Endothelial cell (in vitro differentiated cells): ENCODE data around the gene RARA. TPM values are rescaled to one million over a fixed set of nuclear protein-coding genes. Genes with fewer than 3 reads are reported as not detected.

Source experiments
- DNase-seq: peaks from one replicate; pipeline ENCODE4 v3.0.0; 2021; ENCODE audit warnings: low spot score
- H3K27ac Mint-ChIP-seq: one replicate; pipeline ENCODE4 v1.8.0; 2021; ENCODE audit warnings: mixed read lengths, inconsistent platforms; ENCODE audit not compliant: unreplicated experiment
- H3K27me3 Mint-ChIP-seq: one replicate; pipeline ENCODE4 v1.8.0; 2021; ENCODE audit warnings: mild to moderate bottlenecking, moderate library complexity, mixed read lengths, inconsistent platforms; ENCODE audit not compliant: unreplicated experiment
- H3K36me3 Mint-ChIP-seq: one replicate; pipeline ENCODE4 v1.8.0; 2021; ENCODE audit warnings: mild to moderate bottlenecking, low read depth, mixed read lengths, inconsistent platforms; ENCODE audit not compliant: unreplicated experiment
- H3K4me1 Mint-ChIP-seq: one replicate; pipeline ENCODE4 v1.8.0; 2021; ENCODE audit warnings: mild to moderate bottlenecking, mixed read lengths, inconsistent platforms; ENCODE audit not compliant: unreplicated experiment
- H3K4me3 Mint-ChIP-seq: one replicate; pipeline ENCODE4 v1.8.0; 2021; ENCODE audit warnings: mild to moderate bottlenecking, mixed read lengths, inconsistent platforms; ENCODE audit not compliant: unreplicated experiment
- H3K9me3 Mint-ChIP-seq: one replicate; pipeline ENCODE4 v1.8.0; 2021; ENCODE audit warnings: mixed read lengths, inconsistent platforms; ENCODE audit not compliant: unreplicated experiment
- total RNA-seq: library from RNA; stranded (reverse); fragmentation: NEBNext Ultra II Directional; extraction: Animal tissue kit (Norgen Biotek cat#: 25700); gene quantifications from one replicate; pipeline ENCODE4 v1.2.1, GENCODE V29; 2021; ENCODE audit not compliant: unreplicated experiment
- TF ChIP-seq, protein P1 (sequence below): fragments of 200-600 bp; sonication (generic); IDR thresholded peaks from one replicate; pipeline ENCODE4 v1.5.0; 2021; ENCODE audit warnings: antibody characterized with exemption; ENCODE audit not compliant: unreplicated experiment

The RARA gene
- total RNA-seq, 1 donor from 2014 or later, result 42.8 TPM

DNA sequence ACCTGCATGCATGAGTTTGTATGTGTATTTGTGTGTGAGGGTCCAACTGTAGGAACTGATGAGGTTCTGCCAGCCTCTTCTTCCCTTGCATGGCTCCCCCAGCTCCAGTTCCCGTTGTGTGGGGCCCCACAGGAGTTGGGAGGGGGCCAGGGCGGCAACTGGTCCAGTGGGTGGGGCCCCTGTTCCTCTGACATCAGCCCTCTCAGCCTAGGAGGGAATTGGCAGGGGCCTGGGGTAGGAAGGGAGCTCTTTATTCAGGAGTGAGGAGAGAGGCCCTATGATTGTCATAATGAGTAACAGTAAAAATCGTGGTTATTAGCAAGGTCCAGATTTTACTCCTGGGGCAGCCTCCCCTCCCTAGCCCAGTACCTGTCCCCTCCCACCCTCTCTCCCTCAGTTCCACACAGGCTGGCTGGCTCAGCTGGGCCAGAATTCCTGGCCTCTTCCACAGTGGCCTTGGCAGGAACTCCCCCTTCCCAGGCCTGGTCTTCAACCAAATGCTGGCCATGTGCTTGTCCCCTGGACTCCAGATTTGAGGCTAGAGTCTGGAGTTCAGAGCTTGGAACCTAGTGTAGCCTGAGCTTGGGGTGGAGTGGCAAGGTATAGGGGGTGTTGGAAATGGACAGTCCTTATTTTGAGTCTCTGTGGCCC is 18.9 kb downstream of the RARA start:
- Mint-ChIP-seq H3K27me3 (peaks cover 17% of the 10 kb centered on the region), H3K9me3 (no peaks in the 10 kb centered on the region), H3K4me3 (no peak overlapping the region), H3K36me3 (peaks cover 9% of the 10 kb centered on the region), H3K4me1 (peaks cover 40% of the 10 kb centered on the region), H3K27ac (no peak overlapping the region)
- TF ChIP-seq, protein P1, sequence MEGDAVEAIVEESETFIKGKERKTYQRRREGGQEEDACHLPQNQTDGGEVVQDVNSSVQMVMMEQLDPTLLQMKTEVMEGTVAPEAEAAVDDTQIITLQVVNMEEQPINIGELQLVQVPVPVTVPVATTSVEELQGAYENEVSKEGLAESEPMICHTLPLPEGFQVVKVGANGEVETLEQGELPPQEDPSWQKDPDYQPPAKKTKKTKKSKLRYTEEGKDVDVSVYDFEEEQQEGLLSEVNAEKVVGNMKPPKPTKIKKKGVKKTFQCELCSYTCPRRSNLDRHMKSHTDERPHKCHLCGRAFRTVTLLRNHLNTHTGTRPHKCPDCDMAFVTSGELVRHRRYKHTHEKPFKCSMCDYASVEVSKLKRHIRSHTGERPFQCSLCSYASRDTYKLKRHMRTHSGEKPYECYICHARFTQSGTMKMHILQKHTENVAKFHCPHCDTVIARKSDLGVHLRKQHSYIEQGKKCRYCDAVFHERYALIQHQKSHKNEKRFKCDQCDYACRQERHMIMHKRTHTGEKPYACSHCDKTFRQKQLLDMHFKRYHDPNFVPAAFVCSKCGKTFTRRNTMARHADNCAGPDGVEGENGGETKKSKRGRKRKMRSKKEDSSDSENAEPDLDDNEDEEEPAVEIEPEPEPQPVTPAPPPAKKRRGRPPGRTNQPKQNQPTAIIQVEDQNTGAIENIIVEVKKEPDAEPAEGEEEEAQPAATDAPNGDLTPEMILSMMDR, result no peak
- no peak for DNase-seq

DNA sequence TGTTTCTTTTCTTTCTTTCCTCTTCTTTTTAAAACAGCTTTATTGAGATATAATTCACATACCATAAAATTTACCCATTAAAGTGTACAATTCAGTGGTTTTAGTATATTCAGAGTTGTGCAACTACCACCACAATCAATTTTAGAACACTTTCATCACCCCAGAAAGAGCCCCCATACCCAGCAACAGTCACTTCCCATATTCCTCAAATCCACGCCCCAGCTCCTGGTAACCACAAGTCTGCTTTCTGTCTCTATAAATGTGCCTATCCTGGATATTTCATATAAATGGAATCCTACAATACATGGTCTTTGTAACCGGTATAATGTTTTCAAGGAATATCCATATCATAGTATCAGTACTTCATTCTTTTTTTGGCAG is 19.4 kb downstream of the RARA start:
- TF ChIP-seq, protein P1, result no peak
- H3K36me3 Mint-ChIP-seq, result peaks cover 9% of the 10 kb centered on the region
- DNase-seq, result no peak
- no peaks in the 10 kb centered on the region for H3K9me3 Mint-ChIP-seq
- peaks cover 35% of the 10 kb centered on the region for H3K4me1 Mint-ChIP-seq
- peaks cover 14% of the 10 kb centered on the region for H3K27me3 Mint-ChIP-seq
- no peak overlapping the region for H3K27ac Mint-ChIP-seq
- H3K4me3 Mint-ChIP-seq, result no peak overlapping the region

DNA sequence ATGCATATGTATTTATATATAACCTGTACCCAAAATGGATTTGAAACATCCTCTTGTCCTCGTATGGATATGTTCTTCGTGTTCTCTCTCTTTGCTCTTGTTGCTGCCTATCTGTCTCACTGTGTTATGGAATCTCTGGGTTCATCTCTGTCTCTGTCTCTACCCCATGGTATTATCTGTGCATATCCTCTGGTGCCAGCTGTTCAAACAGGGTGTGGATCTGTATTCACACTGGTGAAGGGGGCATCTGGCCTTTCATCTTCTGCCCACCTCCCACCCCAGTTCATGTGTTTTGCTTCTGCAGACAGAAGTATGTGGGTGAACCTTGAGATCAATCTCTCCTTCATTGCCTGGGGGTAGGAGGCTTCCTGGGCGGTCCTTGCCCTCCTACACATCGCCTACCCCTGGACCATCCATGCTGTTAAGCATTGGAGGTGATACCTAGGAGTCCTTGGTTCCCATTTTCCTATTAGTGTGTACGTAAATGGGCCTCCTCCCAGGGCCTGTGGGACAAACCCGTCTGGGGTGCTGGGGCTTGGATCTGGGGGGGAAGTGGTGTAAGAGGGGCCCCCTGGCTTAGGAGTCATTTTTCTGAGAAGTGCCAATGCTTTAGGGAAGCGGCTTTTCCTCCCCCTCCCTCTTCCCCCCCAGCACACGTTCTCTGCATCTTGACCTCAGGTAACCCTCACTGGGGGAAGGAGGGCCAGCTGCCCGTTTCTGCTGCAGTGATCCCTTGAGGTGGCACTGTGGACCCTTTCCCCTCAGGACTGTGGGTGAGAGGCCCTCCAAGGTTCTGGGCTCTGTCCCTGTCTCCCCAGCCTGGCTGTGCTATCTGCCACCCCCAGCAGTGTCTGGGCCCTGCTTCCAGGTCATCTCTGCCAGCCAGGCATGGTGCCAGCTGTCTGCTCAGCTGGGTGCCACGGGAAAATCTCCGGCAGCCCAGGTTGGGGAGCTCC is 21.1 kb downstream of the RARA start:
- DNase-seq, result no peak
- no peaks in the 10 kb centered on the region for H3K9me3 Mint-ChIP-seq
- H3K36me3 Mint-ChIP-seq, result peaks cover 13% of the 10 kb centered on the region
- no peak overlapping the region for H3K4me3 Mint-ChIP-seq
- peaks cover 14% of the 10 kb centered on the region for H3K27me3 Mint-ChIP-seq
- TF ChIP-seq, protein P1, result no peak
- peaks cover 26% of the 10 kb centered on the region for H3K4me1 Mint-ChIP-seq
- H3K27ac Mint-ChIP-seq, result peak overlapping the region; percentile 8

DNA sequence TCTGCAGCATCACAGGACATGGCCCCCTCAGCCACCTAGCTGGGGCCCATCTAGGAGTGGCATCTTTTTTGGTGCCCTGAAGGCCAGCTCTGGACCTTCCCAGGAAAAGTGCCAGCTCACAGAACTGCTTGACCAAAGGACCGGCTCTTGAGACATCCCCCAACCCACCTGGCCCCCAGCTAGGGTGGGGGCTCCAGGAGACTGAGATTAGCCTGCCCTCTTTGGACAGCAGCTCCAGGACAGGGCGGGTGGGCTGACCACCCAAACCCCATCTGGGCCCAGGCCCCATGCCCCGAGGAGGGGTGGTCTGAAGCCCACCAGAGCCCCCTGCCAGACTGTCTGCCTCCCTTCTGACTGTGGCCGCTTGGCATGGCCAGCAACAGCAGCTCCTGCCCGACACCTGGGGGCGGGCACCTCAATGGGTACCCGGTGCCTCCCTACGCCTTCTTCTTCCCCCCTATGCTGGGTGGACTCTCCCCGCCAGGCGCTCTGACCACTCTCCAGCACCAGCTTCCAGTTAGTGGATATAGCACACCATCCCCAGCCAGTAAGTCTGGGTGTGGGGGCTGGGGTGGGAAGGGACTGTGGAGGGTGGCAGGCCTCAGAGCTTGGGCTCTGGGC is 22.0 kb downstream of the RARA start:
- Mint-ChIP-seq H3K4me3 (peak overlapping the region; percentile 7), H3K9me3 (no peaks in the 10 kb centered on the region), H3K4me1 (peaks cover 18% of the 10 kb centered on the region), H3K27ac (peak overlapping the region; percentile 48), H3K36me3 (peaks cover 14% of the 10 kb centered on the region), H3K27me3 (peaks cover 12% of the 10 kb centered on the region)
- TF ChIP-seq, protein P1, result no peak
- DNase-seq, result no peak
